Urothelium cell line (cell line): ENCODE results near the gene ATP8B1.
"Not testable (repeated sequence)": the region's sequence is repeated elsewhere in the genome, so short reads cannot be mapped to it uniquely, and the experiment has no call there.

Experiments used
- DNase-seq: peaks from one replicate; pipeline ENCODE4 v3.0.0; 2011; ENCODE audit warnings: low spot score, mixed read lengths
- FAIRE-seq: peaks from 2 replicates; lab custom pipeline; 2011; peaks lifted over from hg19 to GRCh38; lab: Jason Lieb, UNC

The ATP8B1 gene

DNA sequence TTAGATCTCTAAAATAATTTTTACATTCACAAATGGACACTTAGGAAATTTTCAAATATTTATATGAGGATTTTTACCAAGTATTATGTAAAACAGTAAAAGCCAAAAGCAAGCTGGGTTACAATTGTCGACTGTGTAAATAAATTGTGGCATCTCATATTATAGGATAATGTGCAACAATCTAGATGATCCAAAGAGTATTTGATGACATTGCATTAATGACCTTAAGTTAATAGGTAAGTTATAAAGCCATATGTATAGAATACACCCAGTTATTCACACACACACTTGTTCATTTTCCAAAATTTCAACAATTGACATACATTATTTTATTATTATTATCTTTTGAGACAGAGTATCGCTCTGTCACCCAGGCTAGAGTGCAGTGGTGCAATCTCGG is 69.3 kb downstream of the ATP8B1 start:
- FAIRE-seq (no peak), DNase-seq (no peak)

DNA sequence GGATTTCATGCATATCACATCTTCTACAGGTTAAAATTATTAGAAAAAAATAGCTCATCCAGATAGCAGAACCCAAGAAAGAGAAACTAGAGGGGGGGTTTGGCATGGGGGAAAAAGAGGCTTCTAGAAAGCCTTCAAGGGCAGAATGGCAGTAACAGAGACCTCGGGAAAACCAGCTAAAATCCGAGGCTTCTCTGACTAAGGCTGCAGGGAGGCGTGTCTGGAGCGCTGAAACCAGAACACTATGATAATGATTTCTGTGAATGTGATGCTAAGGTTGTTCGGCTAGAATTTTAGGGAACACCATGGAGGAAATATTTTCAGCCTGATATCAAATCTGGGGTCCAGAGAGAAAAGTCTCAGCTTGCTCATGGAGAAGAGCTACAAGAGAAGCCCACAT is 73.0 kb downstream of the ATP8B1 start:
- FAIRE-seq (no peak), DNase-seq (no peak)

DNA sequence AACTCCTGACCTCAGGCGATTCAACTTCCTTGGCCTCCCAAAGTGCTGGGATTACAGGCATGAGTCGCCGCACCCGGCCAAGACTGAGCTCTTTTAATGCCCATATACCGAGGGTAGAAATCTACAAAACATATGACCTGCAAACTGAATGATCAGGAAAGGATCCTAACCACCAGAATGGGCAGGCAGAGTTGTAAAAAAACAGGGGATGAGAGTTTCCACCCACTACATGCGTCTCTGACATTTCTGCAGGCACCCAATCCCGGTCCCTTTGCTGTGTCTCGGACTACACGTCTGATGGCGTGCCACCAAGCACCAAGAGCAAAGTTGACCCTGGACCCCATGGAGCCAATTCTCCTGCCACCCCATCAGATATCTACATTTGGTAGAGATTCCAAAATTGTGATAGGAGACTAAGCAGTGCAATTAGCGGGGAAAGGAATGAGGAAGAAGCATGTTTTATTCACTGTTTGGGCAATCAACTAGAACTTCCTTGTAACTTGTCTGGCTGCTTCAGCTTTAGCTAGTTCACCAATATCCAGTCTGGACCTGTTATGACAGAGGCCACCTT is 74.1 kb downstream of the ATP8B1 start:
- DNase-seq: no peak
- FAIRE-seq: no peak

DNA sequence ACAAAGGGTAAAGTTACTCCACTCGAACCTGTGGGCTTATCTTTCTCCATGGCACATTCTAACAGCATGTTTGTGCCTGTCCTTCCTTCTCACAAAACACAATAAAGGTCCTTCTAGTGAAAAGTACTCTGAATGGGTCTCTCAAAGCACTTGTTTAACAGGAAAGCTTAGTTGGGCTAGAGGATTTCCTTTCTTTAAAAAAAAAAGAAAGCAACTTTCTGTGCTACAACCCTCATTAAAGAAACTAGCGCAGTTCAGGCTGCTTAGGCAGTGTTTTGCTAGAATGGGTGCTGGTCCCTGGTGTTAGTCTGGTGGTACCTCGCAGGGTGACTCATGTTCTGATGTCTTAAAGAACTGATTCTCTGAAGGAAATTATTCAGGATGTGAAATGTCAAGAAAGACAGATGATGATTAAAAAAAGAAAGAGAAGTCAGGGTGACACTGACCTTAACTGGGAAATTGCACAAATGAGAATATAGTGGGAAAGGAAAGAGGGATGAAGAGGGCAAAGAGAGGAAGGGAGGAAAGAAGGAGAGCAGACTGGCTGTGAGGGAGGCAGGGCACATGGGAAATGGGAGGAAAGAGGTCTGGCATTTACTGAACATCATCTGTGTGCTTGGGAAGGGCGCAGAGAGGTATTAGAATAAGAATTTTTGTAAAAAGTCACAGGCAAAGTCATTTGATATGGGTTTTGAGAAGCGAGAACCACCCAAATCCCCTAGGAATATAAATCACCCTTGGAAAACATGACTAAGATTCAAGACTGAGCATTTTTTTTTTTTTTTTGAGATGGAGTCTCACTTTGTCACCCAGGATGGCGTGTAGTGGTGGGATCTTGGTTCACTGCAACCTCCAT is 74.9 kb downstream of the ATP8B1 start:
- no peak for DNase-seq
- no peak for FAIRE-seq

DNA sequence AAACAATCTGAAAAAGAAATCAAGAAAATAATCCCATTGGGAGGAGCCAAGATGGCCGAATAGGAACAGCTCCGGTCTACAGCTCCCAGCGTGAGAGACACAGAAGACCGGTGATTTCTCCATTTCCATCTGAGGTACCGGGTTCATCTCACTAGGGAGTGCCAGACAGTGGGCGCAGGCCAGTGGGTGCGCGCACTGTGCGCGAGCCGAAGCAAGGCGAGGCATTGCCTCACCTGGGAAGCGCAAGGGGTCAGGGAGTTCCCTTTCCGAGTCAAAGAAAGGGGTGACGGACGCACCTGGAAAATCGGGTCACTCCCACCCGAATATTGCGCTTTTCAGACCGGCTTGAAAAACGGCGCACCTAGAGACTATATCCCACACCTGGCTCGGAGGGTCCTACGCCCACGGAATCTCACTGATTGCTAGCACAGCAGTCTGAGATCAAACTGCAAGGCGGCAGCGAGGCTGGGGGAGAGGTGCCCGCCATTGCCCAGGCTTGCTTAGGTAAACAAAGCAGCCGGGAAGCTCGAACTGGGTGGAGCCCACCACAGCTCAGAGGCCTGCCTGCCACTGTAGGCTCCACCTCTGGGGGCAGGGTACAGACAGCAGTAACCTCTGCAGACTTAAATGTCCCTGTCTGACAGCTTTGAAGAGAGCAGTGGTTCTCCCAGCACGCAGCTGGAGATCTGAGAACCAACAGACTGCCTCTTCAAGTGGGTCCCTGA is 83.7 kb downstream of the ATP8B1 start:
- FAIRE-seq: not testable (repeated sequence)

DNA sequence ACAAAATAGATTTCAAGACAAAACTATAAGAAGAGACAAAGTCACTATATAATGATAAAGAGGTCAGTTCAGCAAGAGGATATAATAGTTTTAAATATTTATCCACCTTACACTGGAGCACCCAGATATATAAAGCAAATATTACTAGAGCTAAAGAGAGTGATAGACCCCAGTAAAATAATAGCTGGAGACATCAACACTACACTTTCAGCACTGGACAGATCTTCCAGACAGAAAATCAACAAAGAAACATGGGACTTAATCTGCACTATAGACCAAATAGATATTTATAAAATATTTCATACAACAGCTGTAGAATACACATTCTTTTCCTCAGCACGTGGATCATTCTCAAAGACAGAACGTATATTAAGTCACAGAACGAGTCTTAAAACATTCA is 86.6 kb downstream of the ATP8B1 start:
- FAIRE-seq (no peak), DNase-seq (no peak)

More for the DNA sequence above, 83.7 kb downstream of the ATP8B1 start:
- not testable (repeated sequence) for DNase-seq

DNA sequence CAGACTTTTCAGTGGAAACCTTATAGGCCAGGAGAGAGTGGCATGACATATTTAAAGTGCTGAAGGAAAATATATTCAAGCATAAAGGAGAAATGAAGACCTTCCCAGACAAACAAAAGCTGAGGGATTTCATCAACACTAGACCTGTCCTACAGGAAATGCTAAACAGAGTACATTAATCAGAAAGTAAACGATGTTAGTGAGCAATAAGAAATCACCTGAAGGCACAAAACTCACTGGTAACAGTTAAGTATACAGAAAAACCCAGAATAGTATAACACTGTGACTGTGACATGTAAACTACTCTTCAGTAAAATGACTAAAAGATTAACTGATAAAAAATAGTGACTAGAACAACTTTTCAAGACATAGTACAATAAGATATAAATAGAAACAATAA is 87.4 kb downstream of the ATP8B1 start:
- FAIRE-seq (no peak), DNase-seq (no peak)

DNA sequence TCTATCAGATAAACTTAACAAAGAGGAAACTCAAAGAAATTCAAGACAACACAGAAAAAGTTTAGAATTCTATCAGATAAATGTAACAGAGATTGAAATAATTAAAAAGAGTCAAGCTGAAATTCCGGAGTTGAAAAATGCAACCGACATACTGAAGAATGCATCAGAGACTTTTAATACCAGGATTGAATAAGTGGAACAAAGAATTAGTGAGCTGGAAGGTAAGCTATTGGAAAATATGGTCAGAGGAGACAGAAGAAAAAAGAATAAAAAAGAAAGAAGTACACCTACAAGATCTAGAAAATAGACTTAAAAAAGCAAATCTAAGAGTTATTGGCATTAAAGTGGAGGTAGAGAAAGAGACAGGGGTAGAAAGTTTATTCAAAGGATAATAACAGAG is 88.0 kb downstream of the ATP8B1 start:
- DNase-seq: no peak
- FAIRE-seq: no peak

DNA sequence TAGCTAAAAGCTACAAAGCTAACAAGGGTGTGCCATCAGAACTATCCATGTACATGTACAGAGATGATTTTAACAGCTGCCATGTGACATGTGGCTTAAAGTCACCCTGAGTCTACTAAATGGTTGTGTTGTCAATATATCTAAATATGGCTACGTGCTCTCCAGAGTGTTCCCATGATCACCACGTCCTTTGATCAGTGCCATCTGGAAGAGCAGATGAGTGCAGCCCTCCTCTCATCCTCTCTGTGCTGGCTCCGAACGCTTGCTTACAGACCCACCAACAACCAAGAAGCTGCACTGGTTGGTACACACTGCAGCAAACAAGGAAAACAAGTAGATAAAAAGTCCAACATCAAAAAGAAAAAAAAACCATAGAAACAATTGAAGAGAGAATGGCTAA is 92.9 kb downstream of the ATP8B1 start:
- DNase-seq (no peak), FAIRE-seq (no peak)

DNA sequence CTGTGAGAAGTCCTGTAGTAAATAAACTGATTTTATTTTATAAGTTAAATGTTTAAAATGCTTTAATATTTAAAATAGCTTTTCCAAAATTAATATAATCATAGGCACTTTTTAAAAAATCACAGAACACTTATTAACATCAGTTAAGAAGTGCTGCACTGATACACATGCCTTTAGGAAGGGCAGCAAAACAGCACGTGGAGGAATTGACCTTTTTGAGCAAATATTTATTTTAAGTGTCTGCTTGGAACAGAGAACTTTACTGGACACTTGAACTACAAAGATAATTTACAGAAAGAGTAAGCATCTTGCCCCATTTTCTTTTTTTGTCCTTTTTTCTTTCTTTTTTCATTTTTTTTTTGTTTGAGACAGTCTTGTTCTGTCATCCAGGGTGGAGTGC is 93.8 kb downstream of the ATP8B1 start:
- FAIRE-seq: no peak

DNA sequence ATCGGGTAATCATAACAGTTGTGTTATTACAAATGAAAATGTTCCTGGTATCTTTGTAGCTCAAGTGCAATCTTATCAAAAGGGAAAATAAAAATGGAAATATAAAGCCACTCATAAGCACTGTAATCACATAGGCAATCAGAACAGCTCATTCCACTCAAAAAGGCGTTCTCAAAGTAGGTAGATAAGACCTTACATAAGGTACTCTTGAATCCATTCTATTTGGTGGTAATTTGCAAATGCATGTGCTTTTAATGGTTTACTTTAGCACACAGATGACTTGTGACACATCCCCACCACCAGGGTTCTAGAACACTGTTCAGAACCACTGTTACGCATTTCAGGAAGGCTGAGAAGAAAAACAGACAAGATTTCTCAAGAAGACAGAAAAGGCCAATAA is 94.8 kb downstream of the ATP8B1 start:
- no peak for FAIRE-seq
- DNase-seq: no peak

More for the DNA sequence above, 93.8 kb downstream of the ATP8B1 start:
- no peak for DNase-seq

DNA sequence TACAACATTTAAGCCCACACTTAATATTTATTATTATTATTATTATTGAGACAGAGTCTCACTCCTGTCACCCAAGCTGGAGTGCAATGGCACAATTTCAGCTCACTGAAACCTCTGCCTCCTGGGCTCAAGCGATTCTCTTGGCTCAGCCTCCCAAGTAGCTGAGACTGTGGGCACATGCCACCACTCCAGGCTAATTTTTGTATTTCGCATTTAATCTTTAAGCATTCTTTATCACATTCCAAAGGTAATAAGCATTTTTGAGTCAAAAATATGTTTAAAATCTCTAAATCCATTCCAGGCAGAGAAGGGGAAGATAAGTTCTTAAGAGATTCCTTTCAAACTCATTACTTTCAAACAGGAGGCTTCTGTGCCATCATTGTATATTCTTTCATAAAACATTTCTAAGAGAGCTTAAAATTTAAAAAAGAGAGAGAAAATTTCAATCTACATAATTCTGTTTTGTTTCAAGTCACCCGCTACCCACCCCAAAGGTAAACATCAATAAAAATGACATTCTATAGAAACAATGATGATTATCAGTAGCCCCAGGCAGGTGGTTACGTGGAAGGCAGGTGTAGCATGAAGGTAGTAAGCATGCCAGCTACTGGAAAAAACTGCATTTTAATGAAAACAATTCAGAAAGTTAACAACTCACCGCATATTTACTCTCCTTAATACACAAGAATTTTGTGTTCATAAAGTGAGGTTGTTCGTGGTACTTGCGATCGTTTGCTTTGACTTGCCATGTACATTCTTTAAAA is 97.1 kb downstream of the ATP8B1 start:
- no peak for FAIRE-seq
- DNase-seq: no peak

DNA sequence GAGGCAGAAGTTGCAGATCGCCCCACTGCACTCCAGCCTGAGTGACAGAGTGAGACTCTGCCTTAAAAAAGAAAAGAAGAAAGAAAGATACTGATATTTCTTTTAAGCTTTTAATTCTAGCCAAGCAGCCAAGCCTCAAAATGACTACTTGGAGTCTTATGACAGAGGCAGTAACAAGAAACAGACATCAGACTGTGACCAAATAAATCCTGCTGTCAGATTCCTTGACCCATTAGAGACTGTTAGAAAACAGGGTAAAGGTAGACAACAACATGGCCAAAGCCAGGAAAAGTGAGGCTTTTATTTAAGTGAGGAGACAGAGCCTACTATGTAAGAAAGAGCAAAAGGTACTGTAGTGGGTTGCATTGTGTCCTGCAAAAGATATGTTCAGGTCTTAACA is 98.1 kb downstream of the ATP8B1 start:
- DNase-seq (no peak), FAIRE-seq (no peak)

DNA sequence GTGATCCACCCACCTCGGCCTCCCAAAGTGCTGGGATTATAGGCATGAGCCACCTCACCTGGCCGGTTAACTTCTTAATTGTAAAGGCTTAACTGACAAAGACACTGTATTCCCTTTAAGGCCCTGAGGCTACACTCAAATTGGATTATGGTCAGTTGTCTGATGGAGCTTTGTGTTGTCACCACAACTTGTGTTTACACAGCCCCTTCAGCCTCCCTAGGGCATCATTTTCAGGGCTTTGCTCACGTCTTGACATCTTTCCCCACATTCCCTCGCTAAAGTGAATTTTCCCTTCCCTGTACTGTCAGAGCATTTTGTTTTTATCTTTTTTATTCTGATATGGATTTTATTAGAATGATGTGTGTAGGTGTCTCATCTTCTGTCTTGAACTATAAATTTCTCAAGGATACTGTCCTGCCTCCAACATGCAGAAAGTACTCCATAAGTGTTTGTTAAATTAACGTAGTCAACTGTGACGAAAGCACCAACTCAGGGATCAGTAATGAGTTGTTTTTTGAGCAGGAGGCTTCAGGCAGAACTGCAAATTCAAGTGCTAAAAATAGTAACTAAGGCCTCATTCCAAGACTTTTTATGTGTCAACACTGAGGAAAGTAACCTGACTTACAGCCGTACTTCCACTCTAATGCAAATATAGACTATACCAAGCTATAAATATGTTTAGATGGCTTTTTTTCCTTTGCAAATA is 104.4 kb downstream of the ATP8B1 start:
- DNase-seq: no peak
- FAIRE-seq: no peak

DNA sequence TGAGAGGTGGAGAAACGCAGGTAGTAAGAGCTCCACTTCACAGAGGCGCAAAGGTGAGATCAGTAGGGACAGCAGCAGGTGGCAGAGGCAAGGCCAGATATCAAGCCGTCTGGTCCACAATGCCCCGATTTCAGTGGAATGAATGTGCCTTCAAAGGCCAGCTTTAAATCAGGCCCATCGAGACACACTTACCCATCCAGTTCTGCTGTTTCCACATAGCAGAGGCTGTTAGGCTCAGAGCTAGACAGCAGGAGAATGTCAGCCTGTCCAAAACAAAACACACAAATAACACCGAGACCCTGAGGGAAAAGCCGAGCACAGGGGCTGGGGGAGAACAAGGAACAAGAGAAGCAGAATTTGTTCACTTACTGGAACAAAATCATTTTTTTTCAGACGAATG is 105.7 kb downstream of the ATP8B1 start:
- FAIRE-seq (no peak), DNase-seq (no peak)

DNA sequence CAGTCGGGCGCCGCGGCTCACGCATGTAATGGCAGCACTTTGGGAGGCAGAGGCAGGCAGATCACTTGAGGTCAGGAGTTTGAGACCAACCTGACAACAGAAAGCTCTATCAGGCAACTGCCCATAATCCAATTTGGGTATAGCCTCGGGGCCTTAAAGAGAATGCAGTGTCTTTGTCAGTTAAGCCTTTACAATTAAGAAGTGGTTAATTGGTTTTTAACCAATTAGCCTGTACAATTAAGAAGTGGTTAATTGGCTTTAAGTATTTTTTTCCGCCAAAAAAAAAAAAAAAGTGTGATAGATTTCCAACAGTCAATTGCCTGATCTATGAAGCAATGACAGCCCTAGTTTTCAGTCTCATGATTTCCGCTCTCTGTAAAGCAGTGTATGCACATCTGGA is 106.8 kb downstream of the ATP8B1 start:
- FAIRE-seq: no peak

DNA sequence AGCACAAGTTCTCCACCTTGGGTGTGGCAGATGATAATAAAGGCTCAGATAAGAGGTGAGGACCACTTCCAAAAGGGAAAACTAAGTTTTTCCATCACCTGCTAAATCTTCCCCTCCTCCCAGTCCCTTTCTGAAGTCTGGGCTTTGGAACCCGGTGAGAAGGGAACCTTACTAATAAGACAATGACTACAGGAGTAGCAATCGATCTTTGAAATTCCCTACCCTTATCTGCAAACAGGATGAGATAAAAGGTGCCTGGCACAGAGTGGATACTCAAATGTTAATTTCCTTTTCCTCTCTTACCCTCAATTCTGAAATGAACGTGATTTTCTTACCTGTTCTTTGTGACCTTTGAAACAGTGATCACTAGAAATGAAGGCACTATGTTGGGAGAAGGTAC is 111.8 kb downstream of the ATP8B1 start:
- no peak for FAIRE-seq
- no peak for DNase-seq

More for the DNA sequence above, 106.8 kb downstream of the ATP8B1 start:
- DNase-seq: no peak

DNA sequence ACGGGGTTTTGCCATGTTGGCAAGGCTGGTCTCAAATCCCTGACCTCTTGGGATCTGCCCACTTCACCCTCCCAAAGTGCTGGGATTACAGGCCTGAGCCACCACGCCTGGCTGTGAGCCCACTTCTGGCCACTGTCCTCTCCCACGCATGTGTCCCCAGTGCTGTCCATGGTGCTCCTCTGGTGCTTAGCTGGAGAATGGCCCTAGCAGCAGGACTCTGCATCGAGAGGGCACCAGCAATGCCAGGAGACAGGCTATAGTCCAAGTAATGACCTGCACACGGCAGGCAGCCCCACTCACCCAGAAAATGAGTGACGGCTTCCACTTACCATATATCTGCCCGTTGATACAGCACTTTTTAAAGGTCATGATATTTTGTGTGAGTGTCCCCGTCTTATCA is 115.1 kb downstream of the ATP8B1 start:
- FAIRE-seq (no peak), DNase-seq (no peak)

DNA sequence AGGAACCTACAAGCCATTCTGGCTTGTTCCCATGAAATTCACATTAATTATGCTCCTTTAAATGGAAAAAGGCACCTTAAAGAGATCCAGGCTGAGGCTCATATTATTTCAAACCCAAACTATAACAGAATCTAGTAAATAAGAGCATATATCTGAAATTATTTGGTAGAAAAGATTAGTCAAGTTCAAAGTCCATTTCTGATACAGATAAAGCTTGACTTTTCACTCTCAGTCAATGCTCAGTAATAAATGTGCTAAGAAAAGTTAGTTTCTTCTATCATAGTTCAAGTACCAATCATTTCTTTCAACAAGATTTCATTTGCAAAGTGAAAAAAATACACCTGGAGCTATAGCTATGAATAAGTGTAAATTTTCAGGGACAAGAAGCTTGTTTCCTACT is 119.6 kb downstream of the ATP8B1 start:
- DNase-seq: no peak
- no peak for FAIRE-seq
